CD4-positive, CD25-positive, alpha-beta regulatory T cell (primary cell): ENCODE results near the gene SLC40A1. TPM values are rescaled to one million over a fixed set of nuclear protein-coding genes. Genes with fewer than 3 reads are reported as not detected.

ENCODE experiments used
- ATAC-seq, 2 donors: fragments of 150-1000 bp; cut with Tn5 transposase; one replicate each; pipeline ENCODE4 v1.10.0; 2021; ENCODE audit warnings: low read depth in 2 of 2, moderate number of reproducible peaks in 2 of 2, moderate library complexity in 1 of 2
- DNase-seq, 3 donors: peaks; one replicate each; pipeline versions ENCODE4 v3.0.0 to v3.0.0-alpha.2; 2012 to 2022; ENCODE audit warnings: mixed read lengths in 1 of 3
- H3K27ac ChIP-seq: one replicate; pipeline ENCODE4 v1.7.0; 2013; ENCODE audit warnings: mild to moderate bottlenecking, low read length; ENCODE audit not compliant: insufficient read depth, poor library complexity, severe bottlenecking
- H3K27me3 ChIP-seq: one replicate; pipeline ENCODE4 v1.7.0; 2013; ENCODE audit warnings: low read length; ENCODE audit not compliant: control insufficient read depth, insufficient read depth
- H3K36me3 ChIP-seq: one replicate; pipeline ENCODE4 v1.7.0; 2013; ENCODE audit warnings: mild to moderate bottlenecking, low read length, moderate library complexity; ENCODE audit not compliant: control insufficient read depth, insufficient read depth
- H3K4me1 ChIP-seq: 2 replicates; pipeline ENCODE4 v1.7.0; 2013; ENCODE audit warnings: mild to moderate bottlenecking, low read length; ENCODE audit not compliant: insufficient read depth, control insufficient read depth, poor library complexity, severe bottlenecking
- H3K4me3 ChIP-seq: one replicate; pipeline ENCODE4 v1.7.0; 2013; ENCODE audit warnings: low read depth, mild to moderate bottlenecking, low read length, moderate library complexity
- H3K9me3 ChIP-seq, 2 experiments: 1 replicate in 1 of 2; 2 replicates in 1 of 2; pipeline ENCODE4 v1.7.0; 2013; ENCODE audit warnings: low read length in 2 of 2, mild to moderate bottlenecking in 1 of 2, moderate library complexity in 1 of 2; ENCODE audit not compliant: control insufficient read depth in 2 of 2
- H3K27ac Mint-ChIP-seq, 3 donors: one replicate each; pipeline ENCODE4 v1.8.0; 2020 to 2022; ENCODE audit warnings: mild to moderate bottlenecking in 3 of 3, mixed read lengths in 3 of 3, moderate library complexity in 2 of 3
- H3K27me3 Mint-ChIP-seq: one replicate; pipeline ENCODE4 v1.8.0; 2022; ENCODE audit warnings: mild to moderate bottlenecking, mixed read lengths
- H3K36me3 Mint-ChIP-seq: one replicate; pipeline ENCODE4 v1.8.0; 2020; ENCODE audit warnings: mixed read lengths
- H3K4me1 Mint-ChIP-seq, 4 donors: one replicate each; pipeline ENCODE4 v1.8.0; 2020 to 2022; ENCODE audit warnings: mixed read lengths in 4 of 4, mild to moderate bottlenecking in 1 of 4
- H3K4me3 Mint-ChIP-seq, 4 donors: one replicate each; pipeline ENCODE4 v1.8.0; 2020 to 2022; ENCODE audit warnings: mild to moderate bottlenecking in 4 of 4, mixed read lengths in 4 of 4, moderate library complexity in 3 of 4
- H3K9me3 Mint-ChIP-seq, 7 donors: one replicate each; pipeline ENCODE4 v1.8.0; 2020 to 2022; ENCODE audit warnings: mixed read lengths in 7 of 7, mild to moderate bottlenecking in 3 of 7, moderate library complexity in 2 of 7
- polyA plus RNA-seq, 4 donors: library from polyadenylated mRNA; unstranded; fragments of 300-500 nt; fragmentation: Illumina TruSeq; gene quantifications; one replicate each; pipeline ENCODE4 v1.2.3, GENCODE V29; 2021
- total RNA-seq: library from RNA; stranded (reverse); gene quantifications from one replicate; pipeline ENCODE4 v1.2.3, GENCODE V29; 2022

The SLC40A1 gene
- total and polyA plus RNA-seq, 5 donors from 2014 or later = 5.6 to 25.3 (median 13.0) TPM

- DNase-seq = no peak
- H3K4me3 Mint-ChIP-seq = no peak overlapping the region
Observed at GRCh38 chr2:189559579-189560272, 20.9 kb downstream of the SLC40A1 start.

GRCh38 chr2:189558516-189559272 lies 21.9 kb downstream of the SLC40A1 start:
- H3K36me3 ChIP-seq = no peaks in the 10 kb centered on the region
- peaks cover 0 to 2% (median 0%) of the 10 kb centered on the region in 7 donors for H3K9me3 Mint-ChIP-seq
- no peak overlapping the region for H3K4me3 ChIP-seq
- H3K27me3 Mint-ChIP-seq = peaks cover 8% of the 10 kb centered on the region
- no peak overlapping the region for H3K27ac Mint-ChIP-seq
- no peaks in the 10 kb centered on the region for H3K9me3 ChIP-seq
- H3K4me1 Mint-ChIP-seq = peaks cover 13 to 19% (median 16%) of the 10 kb centered on the region in 4 donors
- no peak overlapping the region for H3K4me3 Mint-ChIP-seq
- H3K36me3 Mint-ChIP-seq = peaks cover 7% of the 10 kb centered on the region
- no peaks in the 10 kb centered on the region for H3K27me3 ChIP-seq
- ATAC-seq (no peak), DNase-seq (no peak)
- peaks cover 6% of the 10 kb centered on the region for H3K4me1 ChIP-seq
- H3K27ac ChIP-seq = no peak overlapping the region

More at GRCh38 chr2:189559579-189560272, 20.9 kb downstream of the SLC40A1 start:
- Mint-ChIP-seq H3K36me3 (peaks cover 8% of the 10 kb centered on the region), H3K27me3 (peaks cover 8% of the 10 kb centered on the region), H3K9me3 (peaks cover 0 to 2% (median 0%) of the 10 kb centered on the region in 7 donors), H3K4me1 (peaks cover 13 to 19% (median 16%) of the 10 kb centered on the region in 4 donors), H3K27ac (peak overlapping the region in 1 of 3 donors; percentile 89)
- ATAC-seq = no peak
- Histone ChIP-seq H3K9me3 (no peaks in the 10 kb centered on the region), H3K4me3 (no peak overlapping the region), H3K4me1 (peaks cover 6% of the 10 kb centered on the region), H3K27ac (no peak overlapping the region), H3K36me3 (no peaks in the 10 kb centered on the region), H3K27me3 (no peaks in the 10 kb centered on the region)

- Mint-ChIP-seq H3K36me3 (peaks cover 7% of the 10 kb centered on the region), H3K9me3 (peaks cover 0 to 2% (median 0%) of the 10 kb centered on the region in 7 donors), H3K27ac (no peak overlapping the region), H3K4me3 (no peak overlapping the region), H3K4me1 (peaks cover 13 to 19% (median 16%) of the 10 kb centered on the region in 4 donors), H3K27me3 (peaks cover 8% of the 10 kb centered on the region)
- ATAC-seq = no peak
- H3K36me3 ChIP-seq = no peaks in the 10 kb centered on the region
- no peaks in the 10 kb centered on the region for H3K27me3 ChIP-seq
- DNase-seq = no peak
- H3K27ac ChIP-seq = no peak overlapping the region
- no peak overlapping the region for H3K4me3 ChIP-seq
- H3K4me1 ChIP-seq = peaks cover 6% of the 10 kb centered on the region
- H3K9me3 ChIP-seq = no peaks in the 10 kb centered on the region
Observed at GRCh38 chr2:189557373-189557772, 23.2 kb downstream of the SLC40A1 start.

- no peak overlapping the region for H3K27ac ChIP-seq
- DNase-seq = no peak
- H3K36me3 Mint-ChIP-seq = peaks cover 7% of the 10 kb centered on the region
- H3K4me3 ChIP-seq = no peak overlapping the region
- H3K27me3 ChIP-seq = no peaks in the 10 kb centered on the region
- no peak overlapping the region for H3K27ac Mint-ChIP-seq
- peaks cover 6% of the 10 kb centered on the region for H3K4me1 ChIP-seq
- H3K9me3 Mint-ChIP-seq = peaks cover 0 to 2% (median 0%) of the 10 kb centered on the region in 7 donors
- H3K4me1 Mint-ChIP-seq = peaks cover 11 to 17% (median 14%) of the 10 kb centered on the region in 4 donors
- no peaks in the 10 kb centered on the region for H3K36me3 ChIP-seq
- no peaks in the 10 kb centered on the region for H3K9me3 ChIP-seq
- ATAC-seq = no peak
- no peak overlapping the region for H3K4me3 Mint-ChIP-seq
- H3K27me3 Mint-ChIP-seq = peaks cover 8% of the 10 kb centered on the region
Observed at GRCh38 chr2:189556526-189556925, 24.1 kb downstream of the SLC40A1 start.

- ATAC-seq = no peak
- no peaks in the 10 kb centered on the region for H3K27me3 ChIP-seq
- no peak overlapping the region for H3K4me3 ChIP-seq
- peaks cover 7% of the 10 kb centered on the region for H3K36me3 Mint-ChIP-seq
- no peak overlapping the region for H3K27ac Mint-ChIP-seq
- H3K27me3 Mint-ChIP-seq = peaks cover 8% of the 10 kb centered on the region
- H3K27ac ChIP-seq = no peak overlapping the region
- DNase-seq = no peak
- H3K36me3 ChIP-seq = no peaks in the 10 kb centered on the region
- no peak overlapping the region for H3K4me3 Mint-ChIP-seq
- H3K4me1 ChIP-seq = peaks cover 6% of the 10 kb centered on the region
- peaks cover 7 to 11% (median 10%) of the 10 kb centered on the region in 4 donors for H3K4me1 Mint-ChIP-seq
- H3K9me3 ChIP-seq = no peaks in the 10 kb centered on the region
- peaks cover 0 to 2% (median 0%) of the 10 kb centered on the region in 7 donors for H3K9me3 Mint-ChIP-seq
Observed at GRCh38 chr2:189555232-189555631, 25.4 kb downstream of the SLC40A1 start.

- Mint-ChIP-seq H3K4me1 (peaks cover 0 to 2% (median under 1%) of the 10 kb centered on the region in 4 donors), H3K36me3 (peaks cover 3% of the 10 kb centered on the region), H3K27me3 (peaks cover 8% of the 10 kb centered on the region), H3K4me3 (no peak overlapping the region), H3K9me3 (peaks cover 0 to 2% (median 0%) of the 10 kb centered on the region in 7 donors), H3K27ac (no peak overlapping the region)
- no peak for ATAC-seq
- Histone ChIP-seq H3K27me3 (no peaks in the 10 kb centered on the region), H3K36me3 (no peaks in the 10 kb centered on the region), H3K27ac (no peak overlapping the region), H3K9me3 (no peaks in the 10 kb centered on the region), H3K4me3 (no peak overlapping the region), H3K4me1 (no peaks in the 10 kb centered on the region)
- no peak for DNase-seq
Observed at GRCh38 chr2:189553504-189554088, 27.0 kb downstream of the SLC40A1 start.

- peaks cover 0 to 2% (median 0%) of the 10 kb centered on the region in 7 donors for H3K9me3 Mint-ChIP-seq
- no peak for ATAC-seq
Observed at GRCh38 chr2:189552991-189553404, 27.6 kb downstream of the SLC40A1 start.

More at GRCh38 chr2:189552991-189553404, 27.6 kb downstream of the SLC40A1 start:
- Mint-ChIP-seq H3K4me3 (no peak overlapping the region), H3K27me3 (peaks cover 8% of the 10 kb centered on the region), H3K36me3 (no peaks in the 10 kb centered on the region), H3K27ac (peak overlapping the region in 1 of 3 donors; percentile 0), H3K4me1 (peaks cover 0 to 2% (median 0%) of the 10 kb centered on the region in 4 donors)
- Histone ChIP-seq H3K4me1 (no peaks in the 10 kb centered on the region), H3K27ac (no peak overlapping the region), H3K36me3 (no peaks in the 10 kb centered on the region), H3K4me3 (no peak overlapping the region), H3K9me3 (no peaks in the 10 kb centered on the region), H3K27me3 (no peaks in the 10 kb centered on the region)
- DNase-seq = no peak
